Liver (tissue), 2 donors: ENCODE results near the gene SCN9A.

Experiments
- HNF4G ChIP-seq: IDR thresholded peaks from 2 replicates; pipeline ENCODE4 v1.6.1; 2016; ENCODE audit warnings: antibody characterized with exemption
- JUND ChIP-seq, 2 donors: IDR thresholded peaks; 2 replicates each; pipeline ENCODE4 v1.6.1; 2016; ENCODE audit warnings: antibody characterized with exemption in 2 of 2
- SP1 ChIP-seq: IDR thresholded peaks from 2 replicates; pipeline ENCODE4 v1.6.1; 2018; ENCODE audit warnings: antibody characterized with exemption, mild to moderate bottlenecking
- donor health status: healthy.

GRCh38 chr2:166297951-166298350 lies 77.8 kb downstream of the SCN9A start:
- no peak for TF ChIP-seq SP1
- TF ChIP-seq HNF4G: no peak
- no peak for TF ChIP-seq JUND (IDR thresholded peaks at IDR 0.05)
